ENCODE measurements around the gene GP1BA.

DNA sequence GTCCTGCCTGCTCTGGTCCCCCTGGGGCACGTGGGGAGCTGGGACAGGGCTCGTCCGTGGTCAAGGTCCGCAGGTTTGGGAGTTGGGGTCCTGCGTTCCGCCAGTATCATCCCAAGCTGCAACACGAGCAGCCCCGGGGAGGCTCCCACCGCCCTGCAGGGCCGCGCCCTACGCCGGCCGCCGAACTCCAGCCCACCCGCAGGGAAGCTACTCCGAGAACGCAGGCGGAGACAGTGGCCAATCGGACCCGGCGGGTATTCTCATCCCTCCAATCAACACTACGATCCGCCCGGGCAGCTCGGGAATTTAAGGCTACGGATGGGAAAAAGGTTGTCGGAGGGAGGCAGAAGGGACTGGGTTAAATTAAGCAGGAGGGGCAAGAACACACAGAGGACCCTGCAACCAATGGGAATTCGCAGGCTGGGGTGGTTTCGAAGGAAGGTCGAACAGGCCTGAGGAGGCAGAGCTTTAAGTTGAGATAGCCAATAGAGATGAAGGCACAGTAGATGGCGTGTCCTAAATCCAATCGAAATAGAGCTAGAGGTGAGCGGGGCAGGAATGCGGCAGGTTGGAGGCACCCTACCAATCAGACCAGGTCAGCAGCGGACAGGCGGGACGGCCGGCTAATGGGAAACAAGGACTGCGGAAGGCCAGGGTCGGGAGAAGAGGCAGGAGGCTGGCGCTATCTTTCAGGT lies 34.9 kb downstream of the GP1BA start:
- TF ChIP-seq, protein P1, sequence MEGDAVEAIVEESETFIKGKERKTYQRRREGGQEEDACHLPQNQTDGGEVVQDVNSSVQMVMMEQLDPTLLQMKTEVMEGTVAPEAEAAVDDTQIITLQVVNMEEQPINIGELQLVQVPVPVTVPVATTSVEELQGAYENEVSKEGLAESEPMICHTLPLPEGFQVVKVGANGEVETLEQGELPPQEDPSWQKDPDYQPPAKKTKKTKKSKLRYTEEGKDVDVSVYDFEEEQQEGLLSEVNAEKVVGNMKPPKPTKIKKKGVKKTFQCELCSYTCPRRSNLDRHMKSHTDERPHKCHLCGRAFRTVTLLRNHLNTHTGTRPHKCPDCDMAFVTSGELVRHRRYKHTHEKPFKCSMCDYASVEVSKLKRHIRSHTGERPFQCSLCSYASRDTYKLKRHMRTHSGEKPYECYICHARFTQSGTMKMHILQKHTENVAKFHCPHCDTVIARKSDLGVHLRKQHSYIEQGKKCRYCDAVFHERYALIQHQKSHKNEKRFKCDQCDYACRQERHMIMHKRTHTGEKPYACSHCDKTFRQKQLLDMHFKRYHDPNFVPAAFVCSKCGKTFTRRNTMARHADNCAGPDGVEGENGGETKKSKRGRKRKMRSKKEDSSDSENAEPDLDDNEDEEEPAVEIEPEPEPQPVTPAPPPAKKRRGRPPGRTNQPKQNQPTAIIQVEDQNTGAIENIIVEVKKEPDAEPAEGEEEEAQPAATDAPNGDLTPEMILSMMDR (IDR thresholded peaks at IDR 0.05; ENCODE audit: poor library complexity, severe bottlenecking) = peak; percentile 54
- TF ChIP-seq EP300 (conservative IDR thresholded peaks at IDR 0.05; ENCODE audit: poor library complexity, severe bottlenecking) (no peak), POLR2AphosphoS5 (IDR thresholded peaks at IDR 0.05) (peak; percentile 32), TAF1 (IDR thresholded peaks at IDR 0.05; ENCODE audit: low read depth) (no peak)
- TF ChIP-seq, protein P2, sequence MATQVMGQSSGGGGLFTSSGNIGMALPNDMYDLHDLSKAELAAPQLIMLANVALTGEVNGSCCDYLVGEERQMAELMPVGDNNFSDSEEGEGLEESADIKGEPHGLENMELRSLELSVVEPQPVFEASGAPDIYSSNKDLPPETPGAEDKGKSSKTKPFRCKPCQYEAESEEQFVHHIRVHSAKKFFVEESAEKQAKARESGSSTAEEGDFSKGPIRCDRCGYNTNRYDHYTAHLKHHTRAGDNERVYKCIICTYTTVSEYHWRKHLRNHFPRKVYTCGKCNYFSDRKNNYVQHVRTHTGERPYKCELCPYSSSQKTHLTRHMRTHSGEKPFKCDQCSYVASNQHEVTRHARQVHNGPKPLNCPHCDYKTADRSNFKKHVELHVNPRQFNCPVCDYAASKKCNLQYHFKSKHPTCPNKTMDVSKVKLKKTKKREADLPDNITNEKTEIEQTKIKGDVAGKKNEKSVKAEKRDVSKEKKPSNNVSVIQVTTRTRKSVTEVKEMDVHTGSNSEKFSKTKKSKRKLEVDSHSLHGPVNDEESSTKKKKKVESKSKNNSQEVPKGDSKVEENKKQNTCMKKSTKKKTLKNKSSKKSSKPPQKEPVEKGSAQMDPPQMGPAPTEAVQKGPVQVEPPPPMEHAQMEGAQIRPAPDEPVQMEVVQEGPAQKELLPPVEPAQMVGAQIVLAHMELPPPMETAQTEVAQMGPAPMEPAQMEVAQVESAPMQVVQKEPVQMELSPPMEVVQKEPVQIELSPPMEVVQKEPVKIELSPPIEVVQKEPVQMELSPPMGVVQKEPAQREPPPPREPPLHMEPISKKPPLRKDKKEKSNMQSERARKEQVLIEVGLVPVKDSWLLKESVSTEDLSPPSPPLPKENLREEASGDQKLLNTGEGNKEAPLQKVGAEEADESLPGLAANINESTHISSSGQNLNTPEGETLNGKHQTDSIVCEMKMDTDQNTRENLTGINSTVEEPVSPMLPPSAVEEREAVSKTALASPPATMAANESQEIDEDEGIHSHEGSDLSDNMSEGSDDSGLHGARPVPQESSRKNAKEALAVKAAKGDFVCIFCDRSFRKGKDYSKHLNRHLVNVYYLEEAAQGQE (IDR thresholded peaks at IDR 0.05; ENCODE audit: borderline replicate concordance) = no peak
